Cardiac muscle cell (in vitro differentiated cells and primary cell): ENCODE results near the gene PRDM8. TPM values are rescaled to one million over a fixed set of nuclear protein-coding genes. Genes with fewer than 3 reads are reported as not detected.

Experiments
- DNase-seq, 2 donors: peaks; one replicate each; pipeline versions ENCODE4 v3.0.0 to v3.0.0-alpha.2; 2010 to 2017; ENCODE audit warnings: low read depth in 1 of 2, low spot score in 1 of 2
- H3K27ac ChIP-seq: fragments of 200-600 bp; sonication (generic); 2 replicates; pipeline ENCODE4 v1.5.1; 2016
- H3K27me3 ChIP-seq: fragments of 200-600 bp; sonication (generic); 2 replicates; pipeline ENCODE4 v1.6.0; 2016; ENCODE audit warnings: control low read depth
- H3K36me3 ChIP-seq: fragments of 200-600 bp; sonication (generic); 2 replicates; pipeline ENCODE4 v1.5.1; 2016; ENCODE audit warnings: control low read depth
- H3K4me1 ChIP-seq: fragments of 200-600 bp; sonication (generic); 2 replicates; pipeline ENCODE4 v1.8.1; 2017; ENCODE audit warnings: low read depth, mild to moderate bottlenecking, mixed run types
- H3K4me3 ChIP-seq: fragments of 200-600 bp; sonication (generic); 2 replicates; pipeline ENCODE4 v1.5.1; 2016; ENCODE audit warnings: mild to moderate bottlenecking
- H3K9me3 ChIP-seq: fragments of 200-600 bp; sonication (generic); 2 replicates; pipeline ENCODE4 v1.5.1; 2017; ENCODE audit warnings: low read depth, mild to moderate bottlenecking, control low read depth
- CTCF ChIP-seq: IDR thresholded peaks from 2 replicates; pipeline ENCODE4 v1.5.1; 2012; ENCODE audit warnings: low read depth, mild to moderate bottlenecking, low read length
- polyA plus RNA-seq: library from polyadenylated mRNA; unstranded; fragments of >200 nt; fragmentation: Nextera tagmentation; extraction: Ambion mirVana; gene quantifications from 2 replicates; pipeline ENCODE4 v1.2.1, GENCODE V29; 2016
- total RNA-seq: library from RNA; depleted of rRNA; stranded (reverse); fragments of >200 nt; gene quantifications from 2 replicates; pipeline ENCODE4 v1.2.3, GENCODE V29; 2016

The PRDM8 gene
- total and polyA plus RNA-seq, 2 experiments from 2014 or later, result 6.2 to 18.8 TPM

- Histone ChIP-seq H3K27ac (no peak overlapping the region), H3K4me3 (peak overlapping the region; percentile 69), H3K4me1 (peaks cover 3% of the 10 kb centered on the region), H3K27me3 (peaks cover 67% of the 10 kb centered on the region), H3K9me3 (no peaks in the 10 kb centered on the region), H3K36me3 (no peaks in the 10 kb centered on the region)
- peak; percentile 82 for TF ChIP-seq CTCF
- peak; percentile 85 to 92 for DNase-seq
These were observed 13.1 kb upstream of the PRDM8 start for GRCh38 chr4:80184053-80184824.

- Histone ChIP-seq H3K27me3 (peaks cover 75% of the 10 kb centered on the region), H3K4me1 (peaks cover 5% of the 10 kb centered on the region), H3K27ac (no peak overlapping the region), H3K4me3 (peak overlapping the region; percentile 69), H3K9me3 (no peaks in the 10 kb centered on the region), H3K36me3 (no peaks in the 10 kb centered on the region)
- peak; percentile 13 for DNase-seq
- TF ChIP-seq CTCF, result no peak
These were observed 12.2 kb upstream of the PRDM8 start for GRCh38 chr4:80184825-80185756.

- H3K36me3 ChIP-seq, result no peaks in the 10 kb centered on the region
- H3K27ac ChIP-seq, result no peak overlapping the region
- H3K9me3 ChIP-seq, result no peaks in the 10 kb centered on the region
- H3K27me3 ChIP-seq, result peaks cover 84% of the 10 kb centered on the region
- H3K4me3 ChIP-seq, result peak overlapping the region; percentile 69
- peaks cover 6% of the 10 kb centered on the region for H3K4me1 ChIP-seq
- DNase-seq, result peak in 1 of 2 donors; percentile 30
- TF ChIP-seq CTCF, result no peak
These were observed 11.3 kb upstream of the PRDM8 start for GRCh38 chr4:80185787-80186548.

- peaks cover 6% of the 10 kb centered on the region for H3K4me1 ChIP-seq
- H3K27me3 ChIP-seq, result peaks cover 91% of the 10 kb centered on the region
- H3K36me3 ChIP-seq, result no peaks in the 10 kb centered on the region
- H3K9me3 ChIP-seq, result no peaks in the 10 kb centered on the region
- DNase-seq, result no peak
- no peak for TF ChIP-seq CTCF
- no peak overlapping the region for H3K27ac ChIP-seq
- no peak overlapping the region for H3K4me3 ChIP-seq
These were observed 10.6 kb upstream of the PRDM8 start for GRCh38 chr4:80186676-80187075.

- TF ChIP-seq CTCF, result no peak
- Histone ChIP-seq H3K4me1 (peaks cover 6% of the 10 kb centered on the region), H3K27me3 (peaks cover 91% of the 10 kb centered on the region), H3K27ac (no peak overlapping the region), H3K4me3 (no peak overlapping the region), H3K9me3 (no peaks in the 10 kb centered on the region), H3K36me3 (no peaks in the 10 kb centered on the region)
- no peak for DNase-seq
These were observed 9.6 kb upstream of the PRDM8 start for GRCh38 chr4:80187677-80188076.
